T-helper 2 cell treated with Interferon-gamma antibody and Interleukin-4, amounts not matched to agents 5 μg/mL and 100 μg/mL, for 36 hours (primary cell): ENCODE measurements around the gene NUSAP1.
A peak's percentile ranks its signal among the peaks of the same experiment; 100 is the strongest.
"Not testable (repeated sequence)": the region's sequence is repeated elsewhere in the genome, so short reads cannot be mapped to it uniquely, and the experiment has no call there.

Experiments
- DNase-seq: peaks from one replicate; pipeline ENCODE4 v3.0.0; 2021; ENCODE audit warnings: low spot score
- H3K27ac Mint-ChIP-seq: one replicate; pipeline ENCODE4 v1.8.0; 2021; ENCODE audit warnings: mild to moderate bottlenecking, mixed read lengths
- H3K27me3 Mint-ChIP-seq: one replicate; pipeline ENCODE4 v1.8.0; 2021; ENCODE audit warnings: low read depth, mixed read lengths
- H3K36me3 Mint-ChIP-seq: one replicate; pipeline ENCODE4 v1.8.0; 2021; ENCODE audit warnings: low read depth, mixed read lengths
- H3K4me1 Mint-ChIP-seq: one replicate; pipeline ENCODE4 v1.8.0; 2021; ENCODE audit warnings: low read depth, mixed read lengths
- H3K4me3 Mint-ChIP-seq: one replicate; pipeline ENCODE4 v1.8.0; 2022; ENCODE audit warnings: mild to moderate bottlenecking, moderate library complexity, mixed read lengths
- H3K9me3 Mint-ChIP-seq: one replicate; pipeline ENCODE4 v1.8.0; 2021; ENCODE audit warnings: mixed read lengths

Gene NUSAP1

GRCh38 chr15:41411441-41411840, 78.8 kb downstream of the NUSAP1 start:
- Mint-ChIP-seq H3K27me3 (no peaks in the 10 kb centered on the region), H3K4me3 (no peak overlapping the region), H3K36me3 (peaks cover 2% of the 10 kb centered on the region), H3K9me3 (no peaks in the 10 kb centered on the region), H3K27ac (no peak overlapping the region), H3K4me1 (peaks cover 8% of the 10 kb centered on the region)
- DNase-seq: no peak

- Mint-ChIP-seq H3K36me3 (peaks cover 8% of the 10 kb centered on the region), H3K27me3 (no peaks in the 10 kb centered on the region), H3K4me1 (peaks cover 27% of the 10 kb centered on the region), H3K27ac (peak overlapping the region; percentile 93), H3K4me3 (peak overlapping the region; percentile 94), H3K9me3 (no peaks in the 10 kb centered on the region)
- no peak for DNase-seq
Observed at GRCh38 chr15:41416128-41416741, 83.6 kb downstream of the NUSAP1 start.

- Mint-ChIP-seq H3K4me3 (peak within 1 kb of the TSS; percentile 94), H3K27me3 (no peaks in the 10 kb centered on the region), H3K27ac (peak within 1 kb of the TSS; percentile 93), H3K36me3 (peaks cover 8% of the 10 kb centered on the region), H3K4me1 (peaks cover 27% of the 10 kb centered on the region), H3K9me3 (no peaks in the 10 kb centered on the region)
- peak; percentile 98 for DNase-seq
Observed at GRCh38 chr15:41416742-41417417, 84.2 kb downstream of the NUSAP1 start, which contains the start of gene RTF1. TSS of gene RTF1 (plus strand) at chr15:41417095. CDS start at chr15:41417116, 21 bp downstream.

GRCh38 chr15:41417418-41418195, 84.9 kb downstream of the NUSAP1 start:
- DNase-seq: no peak
- peak overlapping the region; percentile 94 for H3K4me3 Mint-ChIP-seq
- H3K27me3 Mint-ChIP-seq: no peaks in the 10 kb centered on the region
- peaks cover 8% of the 10 kb centered on the region for H3K36me3 Mint-ChIP-seq
- peak overlapping the region; percentile 70 for H3K27ac Mint-ChIP-seq
- H3K9me3 Mint-ChIP-seq: no peaks in the 10 kb centered on the region
- H3K4me1 Mint-ChIP-seq: peaks cover 28% of the 10 kb centered on the region

DNA sequence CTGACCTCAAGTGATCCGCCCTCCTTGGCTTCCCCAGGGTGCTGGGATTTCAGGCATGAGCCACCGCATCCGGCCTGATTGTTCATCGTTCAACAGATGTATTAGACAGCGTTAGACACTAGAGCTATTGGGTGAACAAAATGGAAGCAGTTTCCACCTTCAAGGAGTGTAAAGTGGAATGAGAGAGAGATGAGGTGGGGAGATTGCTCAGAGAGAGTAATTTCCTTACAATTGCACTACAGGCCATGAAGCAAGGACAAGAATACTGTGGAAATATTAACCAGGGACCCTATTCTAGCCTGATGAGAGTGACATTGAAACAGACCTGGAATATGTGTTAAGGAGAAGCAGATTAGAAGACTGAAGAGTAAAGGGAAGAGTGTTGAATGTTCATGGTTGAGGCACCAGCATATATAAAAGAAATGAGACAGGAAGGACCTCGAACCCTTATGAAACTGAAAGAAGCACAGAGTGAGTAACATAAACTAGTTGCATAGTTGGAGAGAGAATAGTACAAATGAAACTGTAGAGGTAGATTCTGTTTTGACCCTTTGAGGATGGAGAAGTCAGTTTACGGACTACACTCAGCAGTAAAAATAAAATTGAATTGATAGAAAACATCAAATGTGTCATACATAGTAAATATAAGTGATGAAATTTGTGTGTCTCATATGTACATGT, 91.4 kb downstream of the NUSAP1 start:
- Mint-ChIP-seq H3K4me3 (peak overlapping the region; percentile 61), H3K4me1 (peaks cover 25% of the 10 kb centered on the region), H3K36me3 (peaks cover 12% of the 10 kb centered on the region), H3K27me3 (no peaks in the 10 kb centered on the region), H3K27ac (peak overlapping the region; percentile 85), H3K9me3 (no peaks in the 10 kb centered on the region)
- no peak for DNase-seq

DNA sequence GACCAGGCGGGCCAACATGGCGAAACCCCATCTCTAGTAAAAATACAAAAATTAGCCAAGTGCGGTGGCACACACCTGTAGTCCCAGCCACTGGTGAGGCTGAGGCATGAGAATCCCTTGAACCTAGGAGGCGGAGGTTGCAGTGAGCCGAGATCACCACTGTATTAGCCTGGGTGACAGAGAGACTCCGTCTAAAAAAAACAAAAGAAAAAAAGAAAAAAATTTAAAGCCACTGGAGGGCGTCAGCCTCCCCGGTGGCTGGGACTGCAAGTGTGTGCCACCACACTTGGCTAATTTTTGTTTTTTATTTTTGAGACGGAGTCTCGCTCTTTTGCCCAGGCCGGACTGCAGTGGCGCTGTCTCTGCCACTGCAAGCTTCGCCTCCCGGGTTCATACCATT, 92.1 kb downstream of the NUSAP1 start:
- Mint-ChIP-seq H3K36me3 (peaks cover 17% of the 10 kb centered on the region), H3K9me3 (no peaks in the 10 kb centered on the region), H3K4me1 (peaks cover 30% of the 10 kb centered on the region)

GRCh38 chr15:41425907-41426306, 93.2 kb downstream of the NUSAP1 start:
- Mint-ChIP-seq H3K36me3 (peaks cover 13% of the 10 kb centered on the region), H3K4me1 (peaks cover 27% of the 10 kb centered on the region), H3K27ac (peak overlapping the region; percentile 26)
- not testable (repeated sequence) for H3K9me3 Mint-ChIP-seq, H3K4me3 Mint-ChIP-seq, H3K27me3 Mint-ChIP-seq, DNase-seq

More for the DNA sequence above, 92.1 kb downstream of the NUSAP1 start:
- Mint-ChIP-seq H3K27me3 (no peaks in the 10 kb centered on the region), H3K4me3 (peak overlapping the region; percentile 61), H3K27ac (peak overlapping the region; percentile 85)
- no peak for DNase-seq

DNA sequence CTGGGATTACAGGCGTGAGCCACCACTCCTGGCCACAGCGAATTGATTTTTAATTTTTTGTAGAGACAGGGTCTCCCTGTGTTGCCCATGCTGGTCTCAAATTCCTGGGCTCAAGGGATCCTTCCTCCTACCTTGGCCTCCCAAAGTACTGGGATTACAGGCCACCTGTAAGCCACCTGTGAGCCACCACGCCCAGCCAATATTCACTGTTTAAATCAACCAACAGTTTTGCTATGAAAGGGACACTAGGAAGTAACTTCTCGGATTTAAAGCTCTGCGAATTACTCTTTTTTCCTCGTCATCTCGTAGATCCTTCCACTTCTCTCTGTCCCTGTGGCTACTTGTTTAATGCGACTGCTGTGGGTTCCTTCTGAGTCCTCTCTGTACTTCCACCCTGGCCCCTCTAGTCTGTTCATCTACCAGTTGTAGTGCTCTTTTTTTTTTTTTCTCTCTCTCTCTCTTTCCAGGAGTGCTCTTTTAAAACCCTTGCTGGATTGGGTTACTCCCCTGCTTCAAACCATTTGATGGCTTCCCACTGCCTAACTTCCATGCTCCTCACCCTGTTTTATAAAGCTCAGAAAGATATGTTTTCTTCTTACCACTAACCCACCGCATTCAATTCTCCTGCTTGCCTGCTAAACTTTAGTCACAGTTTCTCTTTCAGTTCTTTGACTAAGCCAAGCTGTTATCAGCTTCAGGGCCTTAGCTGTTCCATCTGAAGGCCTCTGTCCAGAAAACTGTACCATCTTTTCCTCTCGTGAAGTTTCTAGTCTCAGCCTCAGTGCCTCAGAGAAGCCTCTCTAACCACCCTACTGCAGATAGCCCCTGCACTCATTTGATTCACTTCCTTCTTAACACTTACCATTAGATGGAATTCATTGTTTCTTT, 96.6 kb downstream of the NUSAP1 start:
- Mint-ChIP-seq H3K4me1 (peaks cover 23% of the 10 kb centered on the region), H3K9me3 (no peaks in the 10 kb centered on the region), H3K27ac (peak overlapping the region; percentile 98), H3K36me3 (peaks cover 13% of the 10 kb centered on the region), H3K27me3 (no peaks in the 10 kb centered on the region), H3K4me3 (peak overlapping the region; percentile 80)
- DNase-seq: peak; percentile 44
